Measurements from ENCODE around the gene SPSB2.

GRCh38 chr12:6916426-6917200 lies 43.5 kb upstream of the SPSB2 start:
- no peak for TF ChIP-seq CTCF (IDR thresholded peaks at IDR 0.05)
- TF ChIP-seq POLR2A (IDR thresholded peaks at IDR 0.05): no peak

Data from adrenal gland (tissue), 5 donors.